IPS DF 6.9 (cell line): Measurements from ENCODE around the gene TCF12.
A peak's percentile ranks its signal among the peaks of the same experiment; 100 is the strongest.

Experiments
- DNase-seq: peaks from one replicate; pipeline ENCODE4 v3.0.0-alpha.2; 2013; ENCODE audit warnings: low read depth, low spot score
- H3K27ac ChIP-seq: one replicate; pipeline ENCODE4 v1.5.1; 2013; ENCODE audit warnings: low read length, control low read depth
- H3K27me3 ChIP-seq: 2 replicates; pipeline ENCODE4 v1.6.1; 2013; ENCODE audit warnings: mild to moderate bottlenecking, low read length; ENCODE audit not compliant: control insufficient read depth, insufficient read depth
- H3K36me3 ChIP-seq: 2 replicates; pipeline ENCODE4 v1.6.1; 2013; ENCODE audit warnings: low read length; ENCODE audit not compliant: control insufficient read depth, insufficient read depth
- H3K4me1 ChIP-seq: 2 replicates; pipeline ENCODE4 v1.6.1; 2013; ENCODE audit warnings: low read length; ENCODE audit not compliant: control insufficient read depth, insufficient read depth
- H3K4me3 ChIP-seq: 2 replicates; pipeline ENCODE4 v1.5.1; 2013; ENCODE audit warnings: mild to moderate bottlenecking, low read length
- H3K9me3 ChIP-seq: 2 replicates; pipeline ENCODE4 v1.6.1; 2013; ENCODE audit warnings: low read length, inconsistent platforms; ENCODE audit not compliant: control insufficient read depth, insufficient read depth
- WGBS: extraction: QIAGEN DNeasy Blood & Tissue Kit; methylation state at CpG from one replicate; pipeline ENCODE4 v1.1.7; 2013; ENCODE audit warnings: mixed read lengths, missing lambda C conversion rate; ENCODE audit not compliant: insufficient read length, insufficient coverage; 5-methylcytosine and 5-hydroxymethylcytosine counted together

Gene TCF12

DNA sequence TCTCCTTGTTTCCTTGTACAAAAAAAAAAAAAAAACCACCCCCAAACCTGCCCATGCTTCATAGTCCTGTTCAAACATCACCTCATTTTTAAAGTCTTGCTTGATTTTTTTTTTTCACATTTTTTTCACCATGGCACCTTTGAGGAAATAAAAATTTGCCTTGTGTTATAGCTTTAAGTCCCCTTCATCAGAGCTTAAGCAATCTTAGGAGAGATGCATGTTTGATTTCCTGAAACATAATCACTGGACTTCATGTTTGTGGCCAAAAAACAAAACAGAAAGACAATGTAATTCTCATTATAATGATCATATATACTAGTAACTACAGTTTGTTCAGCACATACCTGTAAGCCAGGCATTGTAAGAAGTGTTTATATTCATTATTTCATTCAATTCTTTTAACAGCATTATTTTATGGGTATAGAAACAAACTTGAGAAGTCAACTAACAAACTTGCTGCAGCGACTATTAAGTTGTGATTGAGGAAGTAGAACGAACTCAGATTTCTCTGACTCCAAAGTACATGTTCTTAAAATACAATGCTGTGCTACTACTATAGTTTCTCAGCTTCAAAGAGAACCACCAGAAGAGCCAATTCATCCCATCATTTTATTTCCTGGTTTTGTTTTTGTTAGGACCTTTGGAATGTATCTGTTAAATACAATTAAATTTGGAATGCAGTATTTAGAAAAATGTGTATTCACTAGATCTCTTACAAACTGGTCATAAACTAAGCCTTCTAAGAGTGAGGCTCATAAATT, 203.8 kb downstream of the TCF12 start:
- no peak overlapping the region for H3K27ac ChIP-seq
- no peak overlapping the region for H3K4me3 ChIP-seq
- no peaks in the 10 kb centered on the region for H3K36me3 ChIP-seq
- peaks cover 1% of the 10 kb centered on the region; the same call in 1 of the 2 replicates for H3K27me3 ChIP-seq
- no peak for DNase-seq
- peaks cover 2% of the 10 kb centered on the region for H3K4me1 ChIP-seq
- no peaks in the 10 kb centered on the region for H3K9me3 ChIP-seq
- WGBS: no CpG with 5 or more reads among the region's 2 CpGs

GRCh38 chr15:57124036-57124435, 205.6 kb downstream of the TCF12 start:
- Histone ChIP-seq H3K27ac (no peak overlapping the region), H3K4me1 (peaks cover 2% of the 10 kb centered on the region), H3K36me3 (no peaks in the 10 kb centered on the region), H3K27me3 (no peaks in the 10 kb centered on the region), H3K9me3 (no peaks in the 10 kb centered on the region), H3K4me3 (no peak overlapping the region)
- no peak for DNase-seq
- no CpG with 5 or more reads among the region's 1 CpG for WGBS

DNA sequence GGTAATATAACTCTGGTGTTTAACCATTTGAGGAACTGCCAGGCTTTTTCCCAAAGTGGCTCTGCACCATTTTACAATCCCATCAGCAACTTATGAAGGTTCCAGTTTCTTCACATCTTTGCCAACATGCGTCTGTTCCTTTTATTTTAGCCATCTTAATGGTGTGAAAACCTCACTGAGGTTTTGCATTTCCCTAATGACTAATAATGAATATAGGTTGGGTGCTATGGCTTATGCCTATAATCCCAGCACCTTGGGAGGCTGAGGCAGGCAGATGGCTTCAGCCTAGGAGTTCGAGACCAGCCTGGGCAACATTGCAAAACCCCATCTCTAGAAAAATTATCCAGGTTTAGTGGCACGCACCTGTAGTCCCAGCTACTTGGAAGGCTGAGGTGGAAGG, 210.6 kb downstream of the TCF12 start:
- Histone ChIP-seq H3K4me3 (no peak overlapping the region), H3K27ac (no peak overlapping the region), H3K4me1 (peaks cover 3% of the 10 kb centered on the region; the same call in 1 of the 2 replicates), H3K27me3 (no peaks in the 10 kb centered on the region), H3K9me3 (no peaks in the 10 kb centered on the region), H3K36me3 (no peaks in the 10 kb centered on the region)
- no CpG with 5 or more reads among the region's 3 CpGs for WGBS
- DNase-seq: no peak

GRCh38 chr15:57130956-57131355, 212.5 kb downstream of the TCF12 start:
- no peak for DNase-seq
- WGBS: no CpG with 5 or more reads among the region's 4 CpGs
- Histone ChIP-seq H3K27me3 (no peaks in the 10 kb centered on the region), H3K9me3 (no peaks in the 10 kb centered on the region), H3K4me3 (no peak overlapping the region), H3K4me1 (peaks cover 3% of the 10 kb centered on the region; the same call in 1 of the 2 replicates), H3K36me3 (no peaks in the 10 kb centered on the region), H3K27ac (no peak overlapping the region)

- H3K27me3 ChIP-seq: no peaks in the 10 kb centered on the region
- H3K9me3 ChIP-seq: no peaks in the 10 kb centered on the region
- H3K4me3 ChIP-seq: no peak overlapping the region
- H3K36me3 ChIP-seq: no peaks in the 10 kb centered on the region
- WGBS: no CpG with 5 or more reads among the region's 9 CpGs
- DNase-seq: no peak
- H3K27ac ChIP-seq: no peak overlapping the region
- H3K4me1 ChIP-seq: peaks cover 3% of the 10 kb centered on the region; the same call in 1 of the 2 replicates
Observed at GRCh38 chr15:57133127-57133968, 214.9 kb downstream of the TCF12 start.

GRCh38 chr15:57134071-57134605, 215.7 kb downstream of the TCF12 start:
- Histone ChIP-seq H3K27me3 (no peaks in the 10 kb centered on the region), H3K4me1 (peaks cover 3% of the 10 kb centered on the region; the same call in 1 of the 2 replicates), H3K4me3 (no peak overlapping the region), H3K36me3 (no peaks in the 10 kb centered on the region), H3K27ac (no peak overlapping the region), H3K9me3 (no peaks in the 10 kb centered on the region)
- no CpG with 5 or more reads among the region's 4 CpGs for WGBS
- DNase-seq: no peak

- Histone ChIP-seq H3K9me3 (no peaks in the 10 kb centered on the region), H3K27ac (no peak overlapping the region), H3K4me1 (peaks cover 3% of the 10 kb centered on the region; the same call in 1 of the 2 replicates), H3K27me3 (no peaks in the 10 kb centered on the region), H3K4me3 (no peak overlapping the region), H3K36me3 (no peaks in the 10 kb centered on the region)
- DNase-seq: no peak
Observed at GRCh38 chr15:57134851-57135250, 216.4 kb downstream of the TCF12 start.

GRCh38 chr15:57135800-57136199, 217.4 kb downstream of the TCF12 start:
- DNase-seq: no peak
- Histone ChIP-seq H3K9me3 (no peaks in the 10 kb centered on the region), H3K27ac (no peak overlapping the region), H3K4me3 (no peak overlapping the region), H3K36me3 (no peaks in the 10 kb centered on the region), H3K4me1 (peaks cover 3% of the 10 kb centered on the region; the same call in 1 of the 2 replicates), H3K27me3 (no peaks in the 10 kb centered on the region)

- no peaks in the 10 kb centered on the region for H3K36me3 ChIP-seq
- no peaks in the 10 kb centered on the region for H3K27me3 ChIP-seq
- no peak overlapping the region for H3K27ac ChIP-seq
- WGBS: no CpG with 5 or more reads among the region's 1 CpG
- peak; percentile 43 for DNase-seq
- H3K9me3 ChIP-seq: no peaks in the 10 kb centered on the region
- no peak overlapping the region for H3K4me3 ChIP-seq
- H3K4me1 ChIP-seq: no peaks in the 10 kb centered on the region; the same call in 1 of the 2 replicates
Observed at GRCh38 chr15:57138349-57138788, 219.9 kb downstream of the TCF12 start.

DNA sequence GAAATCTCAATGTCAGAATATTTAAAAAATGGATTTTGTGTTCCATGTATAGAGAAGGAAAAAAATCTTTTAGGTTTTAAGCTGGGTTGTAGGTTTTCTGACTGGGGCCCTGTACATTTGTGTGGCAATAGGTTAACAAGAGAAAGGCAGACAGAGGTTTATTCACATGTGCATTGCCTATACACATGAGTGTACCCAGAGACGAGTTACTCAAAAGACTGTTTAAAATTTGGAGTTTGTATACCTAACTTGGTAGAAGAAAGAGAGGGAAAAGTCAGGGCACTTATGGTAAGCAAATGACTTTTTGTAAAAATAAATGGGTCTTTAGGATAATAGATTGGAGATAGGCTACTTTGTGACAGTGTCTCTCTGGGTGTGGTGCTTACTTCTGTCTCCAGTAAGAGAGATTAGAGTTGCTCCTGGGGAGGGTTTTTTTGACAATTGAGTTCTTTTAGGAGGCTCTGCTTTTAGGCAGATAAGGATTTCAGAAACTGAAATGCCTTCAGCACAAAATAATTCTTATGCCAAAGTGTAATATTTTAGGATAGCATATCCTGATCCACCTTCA, 225.2 kb downstream of the TCF12 start:
- Histone ChIP-seq H3K4me1 (no peaks in the 10 kb centered on the region), H3K36me3 (no peaks in the 10 kb centered on the region), H3K27me3 (no peaks in the 10 kb centered on the region), H3K4me3 (no peak overlapping the region), H3K9me3 (no peaks in the 10 kb centered on the region), H3K27ac (no peak overlapping the region)
- no peak for DNase-seq
- no CpG with 5 or more reads among the region's 1 CpG for WGBS
